AG09319 (cell line): ENCODE measurements around the gene NCOA5.

Experiments used
- DNase-seq: peaks from one replicate; pipeline ENCODE4 v3.0.0-alpha.2; 2010; ENCODE audit warnings: low read depth; ENCODE audit errors: extremely low read depth
- TF ChIP-seq, protein P1 (sequence below): IDR thresholded peaks from 2 replicates; pipeline ENCODE4 v1.5.1; 2011; ENCODE audit warnings: low read depth, mild to moderate bottlenecking, inconsistent platforms, low read length, moderate library complexity

The NCOA5 gene

DNA sequence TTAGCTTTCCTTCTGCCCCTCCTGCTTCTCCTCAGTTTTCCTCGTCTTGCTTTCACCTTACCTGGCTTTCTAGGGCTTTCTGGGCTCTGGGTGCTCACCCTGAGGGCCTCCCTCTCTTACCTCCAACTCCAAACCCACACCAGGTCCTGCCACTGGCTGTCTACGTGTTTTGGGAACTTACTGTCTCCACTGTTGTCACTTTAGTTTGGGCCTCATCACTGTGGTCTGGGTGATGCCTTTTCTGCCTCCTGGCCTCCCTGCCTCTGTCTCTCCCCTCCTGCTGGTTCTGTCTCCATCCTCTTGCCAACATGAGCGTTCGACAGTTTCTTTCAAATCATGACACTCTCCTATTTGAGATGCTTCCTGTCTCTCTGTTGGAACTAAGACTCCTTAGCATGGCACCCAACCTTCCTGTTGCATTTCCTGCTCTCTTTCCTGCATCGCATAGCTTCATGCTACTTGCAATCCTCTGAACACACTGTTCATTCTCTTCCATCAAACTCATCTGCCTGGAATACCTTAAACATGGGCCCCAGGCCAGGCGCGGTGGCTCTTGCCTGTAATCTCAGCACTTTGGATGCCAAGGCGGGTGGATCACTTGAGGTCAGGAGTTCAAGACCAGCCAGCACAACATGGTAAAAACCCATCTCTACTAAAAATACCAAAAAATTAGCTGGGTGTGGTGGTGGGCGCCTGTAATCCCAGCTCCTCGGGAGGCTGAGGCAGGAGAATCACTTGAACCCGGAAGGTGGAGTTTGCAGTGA, 33.9 kb upstream of the NCOA5 start:
- no peak for DNase-seq
- TF ChIP-seq, protein P1, sequence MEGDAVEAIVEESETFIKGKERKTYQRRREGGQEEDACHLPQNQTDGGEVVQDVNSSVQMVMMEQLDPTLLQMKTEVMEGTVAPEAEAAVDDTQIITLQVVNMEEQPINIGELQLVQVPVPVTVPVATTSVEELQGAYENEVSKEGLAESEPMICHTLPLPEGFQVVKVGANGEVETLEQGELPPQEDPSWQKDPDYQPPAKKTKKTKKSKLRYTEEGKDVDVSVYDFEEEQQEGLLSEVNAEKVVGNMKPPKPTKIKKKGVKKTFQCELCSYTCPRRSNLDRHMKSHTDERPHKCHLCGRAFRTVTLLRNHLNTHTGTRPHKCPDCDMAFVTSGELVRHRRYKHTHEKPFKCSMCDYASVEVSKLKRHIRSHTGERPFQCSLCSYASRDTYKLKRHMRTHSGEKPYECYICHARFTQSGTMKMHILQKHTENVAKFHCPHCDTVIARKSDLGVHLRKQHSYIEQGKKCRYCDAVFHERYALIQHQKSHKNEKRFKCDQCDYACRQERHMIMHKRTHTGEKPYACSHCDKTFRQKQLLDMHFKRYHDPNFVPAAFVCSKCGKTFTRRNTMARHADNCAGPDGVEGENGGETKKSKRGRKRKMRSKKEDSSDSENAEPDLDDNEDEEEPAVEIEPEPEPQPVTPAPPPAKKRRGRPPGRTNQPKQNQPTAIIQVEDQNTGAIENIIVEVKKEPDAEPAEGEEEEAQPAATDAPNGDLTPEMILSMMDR: no peak

DNA sequence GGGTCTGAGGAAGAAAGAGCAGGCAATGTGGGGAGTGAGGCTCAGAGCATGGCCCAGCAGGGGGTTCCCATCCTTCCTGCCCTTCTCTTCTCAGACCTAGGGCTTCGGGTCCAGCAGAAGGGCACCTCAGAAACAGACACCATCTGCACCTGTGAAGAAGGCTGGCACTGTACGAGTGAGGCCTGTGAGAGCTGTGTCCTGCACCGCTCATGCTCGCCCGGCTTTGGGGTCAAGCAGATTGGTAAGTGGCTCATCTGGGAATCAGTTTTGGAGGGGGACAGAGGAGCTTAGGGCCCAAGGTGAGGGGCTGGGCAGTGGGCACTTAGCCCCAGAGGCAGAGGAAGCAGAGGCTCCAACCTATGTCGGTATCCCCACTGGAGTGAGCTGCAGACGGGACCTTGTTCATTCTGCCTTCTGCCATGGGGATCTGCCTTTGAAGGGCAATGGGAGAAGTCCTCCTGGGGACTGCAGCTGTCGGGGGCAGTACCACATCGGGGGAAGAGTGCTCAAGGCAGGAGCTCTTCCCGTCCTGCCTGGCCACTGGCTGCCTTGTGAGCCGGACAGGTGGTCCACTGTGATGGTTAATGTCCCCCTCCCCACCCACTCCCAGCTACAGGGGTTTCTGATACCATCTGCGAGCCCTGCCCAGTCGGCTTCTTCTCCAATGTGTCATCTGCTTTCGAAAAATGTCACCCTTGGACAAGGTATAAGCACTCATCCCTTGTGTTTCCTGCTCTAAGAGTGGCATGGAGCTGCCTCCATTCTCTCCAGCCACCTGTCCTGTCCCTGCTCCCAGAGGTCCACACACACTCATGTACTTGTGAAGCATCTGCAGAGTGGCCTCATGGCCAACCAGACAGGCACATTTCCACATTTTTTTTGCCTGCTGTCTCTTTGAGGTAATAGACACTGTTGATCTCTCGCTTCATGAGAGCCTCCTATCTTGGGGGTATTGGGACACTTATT, 33.0 kb upstream of the NCOA5 start:
- TF ChIP-seq, protein P1: no peak
- no peak for DNase-seq

DNA sequence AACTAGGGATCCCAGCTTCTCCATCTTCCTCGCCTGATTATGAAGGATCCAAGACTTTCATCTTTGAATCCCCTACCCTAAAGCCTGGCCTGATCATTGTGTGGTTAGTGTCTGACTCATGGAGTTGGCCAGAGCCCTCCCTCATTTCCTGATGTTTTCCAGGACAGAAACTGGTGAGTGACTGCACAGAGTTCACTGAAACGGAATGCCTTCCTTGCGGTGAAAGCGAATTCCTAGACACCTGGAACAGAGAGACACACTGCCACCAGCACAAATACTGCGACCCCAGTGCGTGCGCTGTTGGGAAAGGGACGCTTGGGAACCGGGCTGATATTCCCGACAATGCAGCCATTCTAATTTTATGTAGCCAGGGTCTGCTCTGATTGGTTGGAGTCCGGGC, 32.3 kb upstream of the NCOA5 start:
- no peak for DNase-seq
- TF ChIP-seq, protein P1: no peak

DNA sequence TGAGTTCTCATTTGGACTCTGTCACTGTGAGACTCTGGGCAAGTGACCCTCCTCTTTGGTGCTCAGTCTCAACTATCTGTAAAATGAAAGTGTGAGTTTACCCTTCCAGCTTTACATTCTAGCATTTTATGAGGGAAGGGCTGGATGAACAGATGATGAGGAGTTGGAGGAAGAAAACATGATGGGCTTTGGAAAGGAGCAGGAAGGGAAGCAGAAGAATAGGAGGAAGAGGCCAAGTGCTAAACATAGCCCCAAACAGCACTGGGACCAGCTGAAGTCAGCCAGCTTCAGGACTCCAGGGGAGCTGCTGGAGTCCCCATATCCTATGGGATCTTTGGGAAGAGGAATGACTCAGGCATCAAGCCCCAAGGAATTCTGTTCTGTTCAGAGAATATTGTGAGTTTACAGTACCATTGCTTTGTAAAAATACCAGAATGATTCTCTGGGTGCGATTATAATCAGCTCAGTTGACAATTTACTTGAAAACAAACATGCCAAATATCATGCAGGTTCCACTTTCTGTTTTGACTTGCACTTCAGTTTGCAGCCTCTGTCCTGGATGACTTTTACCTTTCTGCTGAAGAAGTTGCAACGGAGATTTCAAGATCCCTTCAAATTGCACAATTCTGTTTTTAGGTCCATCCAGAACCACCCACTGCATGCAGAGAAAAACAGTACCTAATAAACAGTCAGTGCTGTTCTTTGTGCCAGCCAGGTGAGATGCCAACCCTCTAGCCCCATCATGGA, 31.6 kb upstream of the NCOA5 start:
- TF ChIP-seq, protein P1: no peak
- no peak for DNase-seq

DNA sequence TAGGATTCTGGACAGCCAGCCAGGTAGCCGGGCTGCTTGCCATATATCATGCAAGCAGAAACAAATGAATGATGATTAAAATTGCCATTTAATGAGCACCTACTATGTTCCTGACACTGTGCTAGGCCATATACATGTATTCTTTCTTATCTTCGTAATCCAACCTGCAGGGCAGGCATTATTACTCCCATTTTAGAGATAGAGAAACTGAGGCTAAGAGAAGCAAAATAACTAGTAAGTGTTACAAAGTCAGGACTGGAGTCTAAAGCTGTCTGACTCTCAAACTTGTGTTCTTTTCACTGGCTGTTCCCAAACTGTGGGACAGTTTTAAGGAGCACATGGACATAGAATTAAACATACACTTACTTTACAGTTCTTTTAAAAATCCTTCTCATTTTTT, 30.4 kb upstream of the NCOA5 start:
- no peak for DNase-seq
- TF ChIP-seq, protein P1: no peak

DNA sequence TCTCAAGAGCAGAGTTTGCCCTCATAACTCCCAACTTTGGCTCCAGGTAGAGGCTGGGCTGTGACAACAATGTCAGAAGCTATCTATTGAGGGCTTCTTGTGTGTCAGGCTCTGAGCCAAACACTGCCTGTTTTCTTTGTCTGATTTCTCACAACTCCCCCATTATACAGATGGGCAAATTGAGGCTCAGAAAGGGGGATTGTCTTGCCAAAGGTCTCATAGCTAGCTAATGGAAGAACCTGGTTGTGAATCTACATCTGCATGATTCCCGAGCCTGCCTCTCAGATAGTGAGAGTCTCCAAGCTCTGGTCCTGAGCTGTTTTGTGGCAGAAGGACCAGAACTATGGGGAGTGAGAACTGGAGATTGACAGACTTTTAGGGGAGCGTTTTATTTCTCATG, 29.8 kb upstream of the NCOA5 start:
- DNase-seq: no peak
- TF ChIP-seq, protein P1: no peak
